ENCODE data around the gene TDRD10.
A peak's percentile ranks its signal among the peaks of the same experiment; 100 is the strongest.
"Not testable (repeated sequence)": the region's sequence is repeated elsewhere in the genome, so short reads cannot be mapped to it uniquely, and the experiment has no call there.

The TDRD10 gene

DNA sequence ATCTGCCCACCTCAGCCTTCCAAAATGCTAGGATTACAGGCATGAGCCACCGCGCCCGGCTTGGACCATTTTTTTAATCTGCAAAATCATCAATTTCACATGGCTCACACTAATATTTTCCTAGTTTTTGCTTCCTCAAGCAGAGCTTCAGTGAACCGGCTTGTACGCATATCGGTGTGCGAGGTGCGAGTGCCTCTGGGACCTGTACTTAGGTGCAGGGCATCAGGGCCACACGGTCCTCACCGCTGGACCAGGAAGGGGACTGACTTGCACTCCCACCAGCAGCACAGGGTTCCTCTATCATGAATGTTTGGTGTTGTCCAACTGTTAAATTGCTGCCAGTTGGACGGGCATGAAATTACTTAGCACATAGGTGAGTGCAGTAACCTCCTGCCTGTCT is 15.6 kb downstream of the TDRD10 start:
- DNase-seq (ENCODE audit: low read depth), result no peak

DNA sequence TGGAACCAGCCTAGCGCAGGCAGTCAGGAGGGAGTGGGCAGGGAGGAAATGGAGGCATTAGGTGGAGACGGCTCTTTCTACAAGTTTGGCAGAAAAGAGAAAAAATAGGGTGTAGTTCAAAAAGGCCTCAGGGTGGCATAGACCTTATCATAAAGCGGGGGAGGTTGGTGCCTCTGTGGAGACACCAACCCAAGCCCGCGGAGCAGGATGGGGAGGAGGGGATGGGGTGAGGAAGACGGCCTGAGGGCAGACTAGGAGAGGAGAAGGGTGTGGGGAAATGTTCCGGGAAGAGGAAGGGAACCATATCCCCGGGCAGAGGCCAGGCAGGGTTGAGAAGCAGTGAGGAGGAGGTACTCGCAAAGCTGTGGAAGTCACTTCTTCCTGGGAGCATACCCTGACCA is 17.6 kb downstream of the TDRD10 start:
- no peak for DNase-seq (ENCODE audit: low read depth)

DNA sequence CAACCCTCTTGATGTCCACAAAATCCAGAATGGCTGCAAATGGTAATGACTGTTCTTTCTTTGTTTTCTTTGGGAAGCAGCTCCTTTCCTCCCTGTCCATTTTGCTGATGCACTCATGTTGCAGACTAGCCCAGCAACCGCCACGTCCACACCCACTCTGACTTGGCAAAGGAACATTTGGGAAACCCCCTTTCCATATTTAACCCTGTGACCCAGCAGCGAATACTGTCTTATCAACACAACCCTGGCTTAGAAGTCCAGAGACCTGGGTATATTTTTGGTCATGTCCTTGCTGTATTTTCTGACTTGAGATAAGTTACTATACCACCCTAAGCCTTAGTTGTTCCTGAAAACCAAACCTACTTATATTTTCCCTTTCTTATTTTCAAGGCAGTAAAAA is 18.3 kb downstream of the TDRD10 start:
- DNase-seq (ENCODE audit: low read depth), result peak; percentile 12

- DNase-seq (ENCODE audit: low read depth), result no peak
These were observed 19.7 kb downstream of the TDRD10 start for GRCh38 chr1:154521695-154522094.

GRCh38 chr1:154524881-154525280 is 22.9 kb downstream of the TDRD10 start:
- no peak for DNase-seq (ENCODE audit: low read depth)

GRCh38 chr1:154527192-154527591 is 25.2 kb downstream of the TDRD10 start:
- no peak for DNase-seq (ENCODE audit: low read depth)

- no peak for DNase-seq (ENCODE audit: low read depth)
These were observed 27.3 kb downstream of the TDRD10 start for GRCh38 chr1:154529308-154529707.

DNA sequence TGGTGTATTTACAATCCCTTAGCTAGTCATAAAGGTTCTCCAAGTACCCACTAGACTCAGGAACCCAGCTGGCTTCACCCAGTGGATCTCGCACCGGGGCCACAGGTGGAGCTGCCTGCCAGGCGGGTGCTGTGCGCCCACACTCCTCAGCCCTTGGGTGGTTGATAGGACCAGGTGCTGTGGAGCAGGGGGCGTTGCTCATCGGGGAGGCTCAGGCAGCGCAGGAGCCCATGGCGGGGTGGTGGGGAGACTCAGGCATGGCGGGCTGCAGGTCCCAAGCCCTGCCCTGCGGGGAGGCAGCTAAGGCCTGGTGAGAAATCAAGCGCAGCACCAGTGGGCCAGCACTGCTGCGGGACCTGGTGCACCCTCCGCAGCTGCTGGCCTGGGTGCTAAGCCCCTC is 29.9 kb downstream of the TDRD10 start:
- not testable (repeated sequence) for DNase-seq (ENCODE audit: low read depth)

DNA sequence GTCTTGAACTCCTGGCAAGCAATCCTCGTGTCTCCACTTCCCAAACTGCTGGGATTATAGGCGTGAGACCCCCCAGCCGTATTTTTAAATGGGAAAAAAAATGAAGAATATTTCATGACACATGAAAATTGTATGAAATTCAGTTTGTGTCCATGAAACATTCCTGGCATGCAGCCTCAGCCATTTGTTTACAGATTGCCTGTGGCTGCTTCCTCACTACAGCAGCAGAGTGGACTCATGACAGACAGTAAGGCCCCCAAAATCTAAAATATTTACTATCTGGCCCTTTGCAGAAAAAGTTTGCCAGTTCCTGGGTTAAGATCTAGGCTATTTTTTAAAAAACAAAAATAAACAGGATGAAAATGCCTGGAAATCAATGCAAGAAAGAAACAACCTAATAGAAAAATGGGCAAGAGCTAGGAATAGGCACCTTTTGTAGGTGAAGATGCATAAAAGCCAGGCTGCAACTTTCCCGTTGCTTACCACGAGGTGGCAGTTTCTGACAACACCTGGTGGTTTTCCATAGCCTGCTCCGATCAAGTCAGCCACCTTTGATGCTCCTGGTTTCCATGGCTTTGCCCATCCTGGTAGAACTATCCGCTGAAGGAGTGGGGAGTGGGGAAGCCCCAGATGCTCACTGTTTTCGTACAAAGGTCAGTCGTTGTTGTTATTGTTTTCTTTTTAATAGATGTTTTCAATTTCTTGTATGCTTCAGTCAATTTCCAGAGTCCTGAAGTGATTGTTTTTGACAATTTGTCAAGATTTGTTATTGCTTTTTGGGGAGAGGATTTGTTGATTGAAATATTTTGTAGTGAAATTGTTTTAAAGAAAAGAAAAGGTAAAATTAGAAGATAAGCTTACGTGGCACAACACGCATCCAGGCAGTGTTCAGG is 32.2 kb downstream of the TDRD10 start:
- no peak for DNase-seq (ENCODE audit: low read depth)

DNA sequence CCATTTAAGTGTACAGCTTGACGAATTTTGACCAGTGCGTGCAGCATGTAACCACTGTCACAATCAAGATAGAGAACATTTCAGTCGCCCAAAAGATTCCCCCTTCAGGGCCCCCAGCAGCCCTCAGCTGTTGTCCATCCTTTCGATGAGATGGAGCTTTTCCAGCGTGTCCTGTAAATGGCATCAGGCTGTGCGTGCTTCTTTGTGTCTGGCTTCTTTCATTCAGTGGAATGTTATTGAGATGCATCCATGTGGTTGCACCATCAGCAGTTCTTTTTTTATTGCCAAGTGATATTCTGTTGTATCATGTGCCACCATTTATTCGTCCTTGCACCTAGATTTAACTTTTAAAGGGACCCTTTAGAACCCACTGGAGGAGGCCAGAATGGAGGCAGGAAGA is 34.6 kb downstream of the TDRD10 start:
- no peak for DNase-seq (ENCODE audit: low read depth)

- no peak for DNase-seq (ENCODE audit: low read depth)
These were observed 37.8 kb downstream of the TDRD10 start for GRCh38 chr1:154539486-154540483.

GRCh38 chr1:154541231-154541630 is 39.2 kb downstream of the TDRD10 start:
- DNase-seq (ENCODE audit: low read depth), result no peak

DNA sequence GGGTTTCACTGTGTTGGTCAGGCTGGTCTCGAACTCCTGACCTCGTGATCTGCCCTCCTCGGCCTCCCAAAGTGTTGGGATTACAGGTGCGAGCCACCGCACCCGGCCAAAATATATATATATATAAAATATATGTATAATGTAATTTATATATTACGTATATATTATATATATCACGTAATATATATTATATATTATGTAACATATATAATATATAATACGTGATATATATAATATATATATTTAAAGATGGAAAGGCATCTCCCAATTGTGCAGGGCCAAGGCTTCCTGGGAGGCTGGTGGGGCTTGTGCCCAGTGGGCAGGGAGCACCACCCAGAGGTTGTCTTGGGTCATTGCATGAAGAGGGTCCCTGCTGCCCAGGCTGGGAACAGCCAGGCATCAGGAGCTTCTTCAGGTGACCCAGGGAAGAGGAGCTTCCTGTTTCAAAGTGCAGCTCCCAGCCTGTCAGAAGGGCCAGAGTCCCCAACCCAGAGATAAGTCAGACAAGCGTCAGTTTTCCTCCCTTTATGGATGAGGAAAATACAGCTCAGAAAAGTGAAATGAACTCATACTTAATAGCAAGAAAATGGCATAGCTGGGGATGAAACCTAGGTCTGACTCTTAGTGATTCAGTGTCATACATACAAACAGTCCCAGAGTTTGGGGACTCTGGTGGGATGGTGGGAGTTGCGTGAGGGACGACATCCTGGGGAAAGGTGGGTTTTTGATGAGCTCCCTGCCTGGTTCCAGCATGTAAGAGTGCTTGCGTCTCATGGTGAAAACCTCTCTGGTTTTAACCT is 44.4 kb downstream of the TDRD10 start:
- DNase-seq (ENCODE audit: low read depth), result peak; percentile 49

DNA sequence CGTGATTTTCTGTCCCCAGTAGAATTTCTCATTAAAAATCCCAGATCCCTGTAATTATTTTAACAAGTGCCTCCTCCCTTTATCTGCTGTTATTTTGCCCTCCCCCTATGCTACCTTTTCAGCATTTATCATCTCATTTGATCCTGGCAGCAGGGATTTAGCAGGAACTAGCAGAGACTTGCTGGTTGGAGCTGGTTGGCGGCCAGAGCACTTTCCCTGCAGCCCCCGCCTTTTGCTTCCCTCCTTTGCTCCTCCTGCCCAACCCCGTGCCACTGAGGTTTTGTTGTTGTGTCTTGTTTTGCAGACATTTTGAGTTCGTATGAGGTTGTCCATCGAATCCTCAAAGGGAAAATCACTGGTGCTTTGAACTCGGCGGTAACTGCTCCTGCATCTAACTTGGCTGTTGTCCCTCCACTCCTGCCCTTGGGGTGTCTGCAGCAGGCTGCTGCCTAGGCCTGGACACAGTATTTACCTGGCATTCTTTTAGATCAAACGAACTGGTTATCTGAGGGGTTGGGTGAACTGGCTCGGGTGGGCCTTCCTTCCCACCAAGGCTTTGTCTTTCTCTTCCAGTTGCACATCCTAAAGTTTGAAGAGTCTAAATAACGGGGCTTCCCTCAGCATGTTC is 45.2 kb downstream of the TDRD10 start:
- DNase-seq (ENCODE audit: low read depth), result no peak

- DNase-seq (ENCODE audit: low read depth), result no peak
These were observed 46.0 kb downstream of the TDRD10 start for GRCh38 chr1:154548028-154548427.

DNA sequence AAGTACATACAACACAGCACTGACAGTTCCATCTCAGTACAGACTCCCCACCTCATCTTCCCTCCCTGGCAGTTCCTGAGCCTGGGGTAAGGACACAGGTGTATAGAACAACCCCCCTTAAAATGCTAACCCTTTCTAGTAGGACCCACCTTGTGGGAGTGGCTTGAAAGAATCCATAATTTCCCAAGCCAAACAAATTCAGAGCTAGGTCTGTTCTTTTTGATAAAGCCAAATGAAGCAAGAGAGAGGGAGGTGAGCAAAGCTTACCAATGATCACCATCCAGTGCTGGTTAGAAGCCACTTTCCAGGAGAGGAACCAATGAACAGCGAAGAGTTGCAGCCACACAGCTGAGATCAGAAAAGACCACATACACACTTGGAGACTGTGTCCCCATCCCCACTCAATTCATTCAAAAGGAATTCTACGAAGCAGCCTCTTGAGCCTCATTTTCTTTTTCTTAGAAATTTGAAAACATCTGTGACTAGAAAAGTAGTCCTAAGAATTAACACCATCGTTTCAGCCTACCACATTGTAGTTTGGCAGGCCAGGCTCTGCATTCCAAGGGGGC is 47.3 kb downstream of the TDRD10 start:
- no peak for DNase-seq (ENCODE audit: low read depth)

DNA sequence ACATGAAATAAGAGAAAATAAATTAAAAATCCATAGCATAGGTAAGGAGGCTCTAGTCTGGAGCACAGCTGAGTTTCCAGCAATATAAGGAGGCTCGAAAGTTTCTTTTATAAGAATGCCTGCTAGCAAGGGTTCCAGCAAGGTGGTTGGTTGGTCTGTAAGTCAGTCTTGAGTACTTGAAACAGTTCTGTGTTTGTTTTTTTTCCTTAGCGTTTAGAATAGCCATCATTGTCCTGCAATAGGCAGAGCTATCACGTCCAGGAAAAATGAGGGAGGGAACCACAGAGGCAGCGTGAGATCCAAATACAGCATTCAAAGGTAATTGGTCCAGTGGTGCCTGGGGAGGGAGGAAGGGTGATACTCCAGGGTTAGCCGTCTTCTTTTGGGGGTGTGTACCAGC is 48.1 kb downstream of the TDRD10 start:
- DNase-seq (ENCODE audit: low read depth), result no peak

GRCh38 chr1:154550657-154551056 is 48.6 kb downstream of the TDRD10 start:
- no peak for DNase-seq (ENCODE audit: low read depth)

DNA sequence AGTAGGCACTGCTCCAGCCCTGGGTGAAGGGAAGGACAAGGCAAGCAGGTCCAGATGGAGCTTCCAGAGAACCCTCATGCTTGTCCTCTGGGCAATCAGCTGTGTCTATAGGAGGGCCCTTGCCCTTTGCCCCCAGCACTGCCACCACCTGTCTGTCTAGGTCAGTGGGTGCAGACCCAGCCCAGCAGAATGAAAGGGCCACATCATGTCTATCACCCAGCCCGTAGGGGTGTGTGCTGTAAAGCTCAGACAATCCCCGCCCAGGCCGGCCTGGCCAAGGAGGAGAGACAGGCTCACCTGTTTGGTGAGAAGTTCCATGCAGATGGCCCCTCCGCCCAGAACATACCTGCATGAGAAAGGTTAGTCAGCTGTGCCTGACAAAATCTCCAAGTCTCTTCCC is 49.5 kb downstream of the TDRD10 start:
- DNase-seq (ENCODE audit: low read depth), result no peak

GRCh38 chr1:154552036-154552435 is 50.0 kb downstream of the TDRD10 start:
- no peak for DNase-seq (ENCODE audit: low read depth)

Measured in iris pigment epithelial cell (primary cell).